Kidney (tissue), 14 donors: ENCODE results near the gene TNS4. TPM values are rescaled to one million over a fixed set of nuclear protein-coding genes. Genes with fewer than 3 reads are reported as not detected.

Experiments used
- DNase-seq, 5 donors: peaks; one replicate each; pipeline ENCODE4 v3.0.0-alpha.2; 2013 to 2020
- FAIRE-seq: peaks from 2 replicates; lab custom pipeline; 2012; peaks lifted over from hg19 to GRCh38; lab: Jason Lieb, UNC
- H3K27ac ChIP-seq, 2 donors: one replicate each; pipeline ENCODE4 v1.7.0; 2013; ENCODE audit warnings: low read depth in 2 of 2, low read length in 2 of 2, inconsistent platforms in 1 of 2
- H3K27me3 ChIP-seq: one replicate; pipeline ENCODE4 v1.7.1; 2013; ENCODE audit warnings: low read length, inconsistent platforms; ENCODE audit not compliant: control insufficient read depth, insufficient read depth
- H3K36me3 ChIP-seq, 3 donors: one replicate each; pipeline versions ENCODE4 v1.7.0 to v1.7.1; 2013; ENCODE audit warnings: low read length in 3 of 3, control low read depth in 1 of 3, inconsistent platforms in 1 of 3; ENCODE audit not compliant: insufficient read depth in 3 of 3, control insufficient read depth in 2 of 3
- H3K4me1 ChIP-seq, 3 donors: one replicate each; pipeline versions ENCODE4 v1.7.0 to v1.7.1; 2013; ENCODE audit warnings: low read length in 3 of 3, inconsistent platforms in 1 of 3, low read depth in 1 of 3; ENCODE audit not compliant: control insufficient read depth in 2 of 3, insufficient read depth in 2 of 3
- H3K4me3 ChIP-seq, 3 donors: one replicate each; pipeline versions ENCODE4 v1.7.0 to v1.8.1; 2013; ENCODE audit warnings: low read length in 3 of 3, control low read depth in 1 of 3, inconsistent platforms in 1 of 3
- H3K9ac ChIP-seq, 3 donors: one replicate each; pipeline versions ENCODE4 v1.7.0 to v1.7.1; 2013; ENCODE audit warnings: low read length in 3 of 3, control low read depth in 1 of 3, inconsistent platforms in 1 of 3
- H3K9me3 ChIP-seq, 3 donors: one replicate each; pipeline versions ENCODE4 v1.7.0 to v1.7.1; 2013; ENCODE audit warnings: low read length in 3 of 3, control low read depth in 1 of 3, inconsistent platforms in 1 of 3; ENCODE audit not compliant: control insufficient read depth in 2 of 3, insufficient read depth in 1 of 3
- CTCF ChIP-seq: IDR thresholded peaks from 3 replicates; pipeline ENCODE4 v1.5.1; 2012; ENCODE audit warnings: mild to moderate bottlenecking, moderate library complexity, borderline replicate concordance; ENCODE audit not compliant: insufficient read depth; ENCODE audit errors: extremely low read depth
- intact Hi-C: fragments of 100-400 bp; cut with DNase I; formaldehyde crosslinking; loops from one replicate; pipeline ENCODE4 v1.11.1; 2022
- polyA plus RNA-seq: library from polyadenylated mRNA; stranded (reverse); fragments of 350-450 nt; fragmentation: Illumina TruSeq; extraction: RNeasy Lipid Tissue Mini Kit (QIAGEN cat#74804); gene quantifications from one replicate; pipeline ENCODE4 v1.2.3, GENCODE V29; 2014; ENCODE audit warnings: low read depth, low replicate concordance; ENCODE audit not compliant: insufficient read depth
- total RNA-seq: library from RNA; stranded (reverse); fragmentation: NEBNext Ultra II Directional; extraction: Animal tissue kit (Norgen Biotek cat#: 25700); gene quantifications from one replicate; pipeline ENCODE4 v1.2.1, GENCODE V29; 2021
- donor health status: control.
- donor health status: control.
- donor health status: control.
- donor health status: control.
- donor health status: control.
- donor health status: DM: yes; HTN: yes; CAD: no.
- donor health status: Normal renal cell carcinoma (clear cell type).

The TNS4 gene
- total and polyA plus RNA-seq, 2 donors from 2014 or later = 0.31 to 2.2 TPM

DNA sequence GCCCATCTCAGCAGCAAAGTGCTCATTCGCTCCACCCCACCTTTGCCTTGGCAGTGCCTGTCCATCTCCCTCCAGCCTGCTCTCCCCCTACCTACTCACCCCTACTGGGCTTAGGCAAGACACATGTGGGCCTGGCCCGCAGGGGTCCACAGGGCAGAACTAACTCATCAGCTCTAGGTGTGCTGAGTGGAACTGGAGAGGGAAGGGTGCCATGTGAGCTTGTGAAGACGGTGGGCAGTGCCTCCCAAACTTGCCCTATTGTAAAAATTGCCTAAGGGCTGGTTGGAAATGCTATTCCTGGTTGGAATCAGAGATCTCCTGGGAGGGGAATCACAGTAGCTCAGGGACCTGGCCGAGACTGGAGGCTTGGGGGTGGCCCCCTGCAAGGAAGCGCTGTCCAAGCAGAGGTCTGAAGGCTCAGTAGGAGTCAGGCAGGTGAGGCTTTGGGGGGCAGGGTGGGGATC is 29.1 kb upstream of the TNS4 start:
- no peak for TF ChIP-seq CTCF
- no peak overlapping the region for H3K4me3 ChIP-seq
- H3K9ac ChIP-seq = no peak overlapping the region
- no peaks in the 10 kb centered on the region for H3K27me3 ChIP-seq
- intact Hi-C loops = loop anchor here (10.0 kb wide), 1 partner anchor 86 kb away; the partner anchor contains the start of gene IGFBP4
- H3K36me3 ChIP-seq = no peaks in the 10 kb centered on the region
- peaks cover 2 to 16% (median 15%) of the 10 kb centered on the region in 3 donors for H3K4me1 ChIP-seq
- H3K9me3 ChIP-seq = no peaks in the 10 kb centered on the region
- no peak overlapping the region for H3K27ac ChIP-seq
- DNase-seq (peak in 1 of 5 donors; percentile 28), FAIRE-seq (no peak)

DNA sequence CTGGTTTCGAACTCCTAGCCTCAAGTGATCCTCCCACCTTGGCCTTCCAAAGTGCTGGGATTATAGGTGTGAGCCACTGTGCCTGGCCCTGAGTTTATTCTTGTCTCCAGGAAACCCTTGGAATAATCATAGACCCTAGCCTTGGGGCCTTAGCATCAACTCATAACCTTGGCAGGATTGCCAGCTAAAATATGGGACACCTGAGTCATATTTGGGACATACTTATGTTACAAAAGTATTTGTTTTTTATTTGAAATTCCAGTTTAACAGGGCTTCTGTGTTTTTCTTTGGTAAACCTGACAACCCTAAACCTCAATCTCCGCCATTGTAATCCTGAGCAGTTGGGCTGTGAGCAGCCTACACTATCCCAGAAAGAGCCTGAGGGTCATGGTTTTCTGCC is 28.6 kb upstream of the TNS4 start:
- DNase-seq = no peak
- Histone ChIP-seq H3K9ac (no peak overlapping the region), H3K4me3 (no peak overlapping the region), H3K27me3 (no peaks in the 10 kb centered on the region), H3K36me3 (no peaks in the 10 kb centered on the region), H3K27ac (no peak overlapping the region), H3K4me1 (peaks cover 2 to 13% (median 13%) of the 10 kb centered on the region in 3 donors), H3K9me3 (no peaks in the 10 kb centered on the region)
- FAIRE-seq = no peak
- TF ChIP-seq CTCF = no peak
- intact Hi-C loops = loop anchor here (10.0 kb wide), 1 partner anchor 85 kb away; the partner anchor contains the start of gene IGFBP4

DNA sequence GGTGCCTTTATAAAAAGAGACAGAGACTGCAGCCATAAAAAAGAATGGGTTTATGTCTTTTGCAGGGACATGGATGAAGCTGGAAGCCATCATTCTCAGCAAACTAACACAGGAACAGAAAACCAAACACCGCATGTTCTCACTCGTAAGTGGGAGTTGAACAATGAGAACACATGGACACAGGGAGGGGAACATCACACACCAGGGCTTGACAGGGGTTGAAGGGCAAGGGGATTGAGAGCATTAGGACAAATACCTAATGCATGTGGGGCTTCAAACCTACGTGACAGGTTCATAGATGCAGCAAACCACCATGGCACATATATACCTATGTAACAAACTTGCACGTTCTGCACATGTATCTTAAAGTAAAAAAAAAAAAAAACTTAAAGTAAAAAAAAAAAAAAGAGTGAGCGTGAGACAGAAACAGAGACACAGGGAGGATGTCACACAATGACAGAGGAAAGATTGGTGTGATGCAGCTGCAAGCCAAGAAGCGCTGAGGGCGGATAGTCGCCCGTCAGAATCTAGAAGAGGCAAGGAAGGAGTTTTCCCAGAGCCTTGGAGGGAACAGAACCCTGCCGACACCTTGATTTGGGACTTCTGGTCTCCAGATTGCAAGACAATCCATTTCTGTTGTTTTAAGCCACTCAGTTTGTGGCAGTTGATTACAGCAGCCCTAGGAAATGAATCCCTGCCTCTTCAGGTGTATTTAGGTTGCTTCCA is 27.4 kb upstream of the TNS4 start:
- H3K27ac ChIP-seq = no peak overlapping the region
- no peaks in the 10 kb centered on the region for H3K36me3 ChIP-seq
- H3K9me3 ChIP-seq = no peaks in the 10 kb centered on the region
- no peaks in the 10 kb centered on the region for H3K27me3 ChIP-seq
- FAIRE-seq (no peak), DNase-seq (no peak)
- H3K9ac ChIP-seq = no peak overlapping the region
- intact Hi-C loops = no loop called here
- no peak overlapping the region for H3K4me3 ChIP-seq
- peaks cover 2 to 9% (median 6%) of the 10 kb centered on the region in 3 donors for H3K4me1 ChIP-seq
- no peak for TF ChIP-seq CTCF
